Panc1 (cell line): ENCODE measurements around the gene C1QTNF4. TPM values are rescaled to one million over a fixed set of nuclear protein-coding genes. Genes with fewer than 3 reads are reported as not detected.
"Not testable (repeated sequence)": the region's sequence is repeated elsewhere in the genome, so short reads cannot be mapped to it uniquely, and the experiment has no call there.

Source experiments
- ATAC-seq: fragments of 200-7000 bp; cut with Tn5 transposase; 2 replicates; pipeline ENCODE4 v1.9.1; 2020; ENCODE audit warnings: mild to moderate bottlenecking, moderate library complexity
- BruUV-seq: library from RNA; stranded (reverse); fragments of 400-500 nt; replicated peaks from 2 replicates; lab custom pipeline; 2021; lab: Mats Ljungman, UMichigan
- CTCF ChIA-PET: fragments of 300-600 bp; sonication (Branson Sonifier 250); formaldehyde crosslinking; loops from one replicate; lab custom pipeline; 2022; ENCODE audit warnings: antibody characterized with exemption; lab: Charles Lee
- POLR2A ChIA-PET: fragments of 300-600 bp; sonication (Branson Sonifier 250); formaldehyde crosslinking; loops from one replicate; lab custom pipeline; 2022; ENCODE audit warnings: antibody characterized with exemption; lab: Charles Lee
- DNase-seq: peaks from one replicate; pipeline ENCODE4 v3.0.0-alpha.2; 2010; ENCODE audit warnings: low read depth, low spot score
- H3K27ac ChIP-seq: 2 replicates; pipeline ENCODE4 v1.5.1; 2011; ENCODE audit warnings: mild to moderate bottlenecking, low read length, inconsistent platforms
- H3K27me3 ChIP-seq: fragments of 200-500 bp; sonication (Bioruptor generic); 2 replicates; pipeline ENCODE4 v1.6.0; 2014; ENCODE audit warnings: low read length, inconsistent platforms; ENCODE audit not compliant: control insufficient read depth, insufficient read depth
- H3K36me3 ChIP-seq: fragments of 200-500 bp; sonication (Bioruptor generic); 2 replicates; pipeline ENCODE4 v1.5.1; 2014; ENCODE audit warnings: inconsistent platforms, mild to moderate bottlenecking, low read length, moderate library complexity; ENCODE audit not compliant: control insufficient read depth, insufficient read depth
- H3K4me1 ChIP-seq: 2 replicates; pipeline ENCODE4 v1.5.1; 2011; ENCODE audit warnings: inconsistent platforms, mild to moderate bottlenecking, low read length, moderate library complexity; ENCODE audit not compliant: control insufficient read depth, insufficient read depth
- H3K4me3 ChIP-seq, 2 experiments: 2 replicates each; pipeline ENCODE4 v1.5.1; 2011 to 2012; ENCODE audit warnings: low read depth in 2 of 2, low read length in 2 of 2, mild to moderate bottlenecking in 2 of 2, inconsistent platforms in 1 of 2, moderate library complexity in 1 of 2
- H3K9me3 ChIP-seq: fragments of 200-500 bp; sonication (Bioruptor generic); 2 replicates; pipeline ENCODE4 v1.5.1; 2014; ENCODE audit warnings: low read depth, mild to moderate bottlenecking, inconsistent platforms, low read length, moderate library complexity; ENCODE audit not compliant: control insufficient read depth, insufficient read depth
- CTCF ChIP-seq: fragments of 450-650 bp; IDR thresholded peaks from 2 replicates; pipeline ENCODE4 v1.5.1; 2017; ENCODE audit warnings: mild to moderate bottlenecking
- POLR2AphosphoS5 ChIP-seq: IDR thresholded peaks from 2 replicates; pipeline ENCODE4 v1.6.1; 2012; ENCODE audit warnings: mild to moderate bottlenecking, low read depth, low read length, moderate library complexity
- REST ChIP-seq, 2 experiments: IDR thresholded peaks; 2 replicates each; pipeline ENCODE4 v1.6.1; 2011 to 2012; ENCODE audit warnings: low read depth in 2 of 2, control low read depth in 1 of 2, low read length in 1 of 2, mild to moderate bottlenecking in 1 of 2, moderate library complexity in 1 of 2; ENCODE audit not compliant: insufficient read depth in 1 of 2
- SIN3A ChIP-seq: IDR thresholded peaks from 2 replicates; pipeline ENCODE4 v1.6.1; 2012; ENCODE audit warnings: low read depth, mild to moderate bottlenecking, low read length, moderate library complexity, borderline replicate concordance; ENCODE audit not compliant: insufficient read depth
- TCF7L2 ChIP-seq: IDR thresholded peaks from 2 replicates; pipeline ENCODE4 v1.6.1; 2011; ENCODE audit warnings: mild to moderate bottlenecking, low read depth, low read length, inconsistent platforms
- in situ Hi-C: cut with HindIII; loops from 2 replicates; pipeline ENCODE4 v1.10.0; 2016; ENCODE audit warnings: low sequenced_read_pairs, low pct_unique_long_range_greater_than_20kb
- intact Hi-C: fragments of 100-400 bp; cut with micrococcal nuclease; formaldehyde crosslinking; loops from one replicate; pipeline ENCODE4 v1.10.0; 2022; ENCODE audit not compliant: unreplicated experiment
- total RNA-seq: library from RNA; stranded (reverse); gene quantifications from one replicate; pipeline ENCODE4 v1.2.1, GENCODE V29; 2021; ENCODE audit not compliant: unreplicated experiment

C1QTNF4 gene
- total RNA-seq, 1 experiment from 2014 or later: not detected

- TSS peak; percentile 42 for BruUV-seq
- POLR2A ChIA-PET: no interaction called here
These were observed 33.8 kb downstream of the C1QTNF4 start for GRCh38 chr11:47560426-47560825.

GRCh38 chr11:47558695-47559094, 35.5 kb downstream of the C1QTNF4 start:
- ATAC-seq (no peak), DNase-seq (no peak)
- BruUV-seq: no TSS peak
- intact Hi-C loops: no loop called here
- ChIA-PET CTCF (no interaction called here), POLR2A (no interaction called here)
- H3K27ac ChIP-seq: no peak overlapping the region
- in situ Hi-C loops: no loop called here
- no peak for TF ChIP-seq POLR2AphosphoS5
- no peak for TF ChIP-seq CTCF
- no peak for TF ChIP-seq SIN3A
- TF ChIP-seq REST (IDR thresholded peaks at IDR 0.05; ENCODE audit: insufficient read depth in 1 of 2, low read depth in 2 of 2, low read length in 1 of 2): no peak
- no peak for TF ChIP-seq TCF7L2
- no peaks in the 10 kb centered on the region for H3K36me3 ChIP-seq
- peaks cover 3% of the 10 kb centered on the region for H3K4me1 ChIP-seq
- H3K9me3 ChIP-seq: no peaks in the 10 kb centered on the region
- H3K4me3 ChIP-seq: no peak overlapping the region
- H3K27me3 ChIP-seq: no peaks in the 10 kb centered on the region

More at GRCh38 chr11:47560426-47560825, 33.8 kb downstream of the C1QTNF4 start:
- intact Hi-C loops (no loop called here), in situ Hi-C loops (no loop called here)
- ATAC-seq (no peak), DNase-seq (no peak)
- no peaks in the 10 kb centered on the region for H3K36me3 ChIP-seq
- no peaks in the 10 kb centered on the region for H3K4me1 ChIP-seq
- no peak for TF ChIP-seq TCF7L2
- H3K9me3 ChIP-seq: no peaks in the 10 kb centered on the region
- no peak overlapping the region for H3K4me3 ChIP-seq
- H3K27ac ChIP-seq: no peak overlapping the region
- CTCF ChIA-PET: no interaction called here
- H3K27me3 ChIP-seq: no peaks in the 10 kb centered on the region

GRCh38 chr11:47557004-47557403, 37.2 kb downstream of the C1QTNF4 start:
- DNase-seq, in situ Hi-C loops, H3K4me3 ChIP-seq, ATAC-seq, BruUV-seq, H3K9me3 ChIP-seq, H3K36me3 ChIP-seq, H3K27me3 ChIP-seq, CTCF ChIA-PET, intact Hi-C loops, H3K27ac ChIP-seq, H3K4me1 ChIP-seq, POLR2A ChIA-PET: not testable (repeated sequence)
